IgD-negative memory B cell (primary cell): ENCODE data around the gene FCN2. TPM values are rescaled to one million over a fixed set of nuclear protein-coding genes. Genes with fewer than 3 reads are reported as not detected.

Source experiments
- H3K27ac Mint-ChIP-seq, 3 donors: one replicate each; pipeline ENCODE4 v1.8.0; 2020 to 2022; ENCODE audit warnings: mild to moderate bottlenecking in 3 of 3, mixed read lengths in 3 of 3, moderate library complexity in 1 of 3
- H3K27me3 Mint-ChIP-seq: one replicate; pipeline ENCODE4 v1.8.0; 2021; ENCODE audit warnings: mixed read lengths
- H3K36me3 Mint-ChIP-seq: one replicate; pipeline ENCODE4 v1.8.0; 2020; ENCODE audit warnings: mild to moderate bottlenecking, mixed read lengths
- H3K4me1 Mint-ChIP-seq, 3 donors: one replicate each; pipeline ENCODE4 v1.8.0; 2020 to 2022; ENCODE audit warnings: mixed read lengths in 3 of 3, mild to moderate bottlenecking in 1 of 3
- H3K4me3 Mint-ChIP-seq, 4 donors: one replicate each; pipeline ENCODE4 v1.8.0; 2020 to 2022; ENCODE audit warnings: mild to moderate bottlenecking in 4 of 4, mixed read lengths in 4 of 4, moderate library complexity in 3 of 4
- H3K9me3 Mint-ChIP-seq, 3 donors: one replicate each; pipeline ENCODE4 v1.8.0; 2020 to 2021; ENCODE audit warnings: mixed read lengths in 3 of 3, mild to moderate bottlenecking in 1 of 3
- polyA plus RNA-seq: library from polyadenylated mRNA; unstranded; fragments of 300-500 nt; fragmentation: Illumina TruSeq; gene quantifications from one replicate; pipeline ENCODE4 v1.2.3, GENCODE V29; 2021

FCN2 gene
- polyA plus RNA-seq, 1 donor from 2014 or later: not detected

DNA sequence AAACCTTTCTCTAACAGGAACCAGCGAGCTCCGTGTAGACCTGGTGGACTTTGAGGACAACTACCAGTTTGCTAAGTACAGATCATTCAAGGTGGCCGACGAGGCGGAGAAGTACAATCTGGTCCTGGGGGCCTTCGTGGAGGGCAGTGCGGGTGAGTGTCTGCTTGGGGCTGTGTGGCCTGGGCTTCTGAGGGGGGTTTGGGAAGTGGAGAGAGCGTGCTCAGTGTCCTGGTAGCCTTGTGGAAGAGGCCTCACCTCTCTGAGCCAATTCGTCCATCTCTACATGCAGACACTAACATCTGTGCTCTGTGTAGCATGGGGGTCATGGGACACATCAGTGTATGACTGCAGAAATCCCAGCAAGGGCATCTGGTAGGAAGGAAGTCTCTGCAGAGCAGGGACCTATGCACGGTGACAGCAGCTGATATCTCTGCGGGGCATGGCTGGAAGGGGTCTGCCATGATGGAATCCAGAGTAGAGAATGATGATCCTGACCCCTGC is 5.9 kb downstream of the FCN2 start:
- Mint-ChIP-seq H3K27me3 (peaks cover 15% of the 10 kb centered on the region), H3K36me3 (no peaks in the 10 kb centered on the region), H3K4me1 (no peaks in the 10 kb centered on the region), H3K9me3 (peaks cover 0 to 2% (median 0%) of the 10 kb centered on the region in 3 donors), H3K27ac (no peak overlapping the region), H3K4me3 (no peak overlapping the region)

DNA sequence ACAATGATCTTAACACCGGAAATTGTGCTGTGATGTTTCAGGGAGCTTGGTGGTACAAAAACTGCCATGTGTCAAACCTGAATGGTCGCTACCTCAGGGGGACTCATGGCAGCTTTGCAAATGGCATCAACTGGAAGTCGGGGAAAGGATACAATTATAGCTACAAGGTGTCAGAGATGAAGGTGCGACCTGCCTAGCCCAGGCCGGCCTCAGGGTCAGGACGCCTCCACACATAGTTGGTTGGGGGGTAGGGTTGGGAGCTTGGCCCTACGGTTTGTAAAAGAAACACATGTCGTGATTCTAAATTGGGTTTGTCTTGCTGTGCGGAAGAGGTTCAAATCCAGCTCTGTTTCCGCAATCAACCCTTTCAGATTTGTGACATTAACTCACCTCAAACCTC is 6.6 kb downstream of the FCN2 start:
- H3K4me3 Mint-ChIP-seq: no peak overlapping the region
- no peak overlapping the region for H3K27ac Mint-ChIP-seq
- no peaks in the 10 kb centered on the region for H3K9me3 Mint-ChIP-seq
- peaks cover 15% of the 10 kb centered on the region for H3K27me3 Mint-ChIP-seq
- H3K36me3 Mint-ChIP-seq: no peaks in the 10 kb centered on the region
- H3K4me1 Mint-ChIP-seq: no peaks in the 10 kb centered on the region

GRCh38 chr9:134887686-134888602 is 7.3 kb downstream of the FCN2 start:
- Mint-ChIP-seq H3K27me3 (peaks cover 17% of the 10 kb centered on the region), H3K4me3 (no peak overlapping the region), H3K27ac (no peak overlapping the region), H3K36me3 (no peaks in the 10 kb centered on the region), H3K9me3 (no peaks in the 10 kb centered on the region), H3K4me1 (no peaks in the 10 kb centered on the region)

- no peaks in the 10 kb centered on the region for H3K9me3 Mint-ChIP-seq
- H3K4me3 Mint-ChIP-seq: no peak overlapping the region
- H3K4me1 Mint-ChIP-seq: no peaks in the 10 kb centered on the region
- no peak overlapping the region for H3K27ac Mint-ChIP-seq
- peaks cover 17% of the 10 kb centered on the region for H3K27me3 Mint-ChIP-seq
- H3K36me3 Mint-ChIP-seq: no peaks in the 10 kb centered on the region
Observed at GRCh38 chr9:134888603-134889190, 8.1 kb downstream of the FCN2 start.

GRCh38 chr9:134889386-134890154 is 9.0 kb downstream of the FCN2 start:
- H3K4me1 Mint-ChIP-seq: no peaks in the 10 kb centered on the region
- no peak overlapping the region for H3K27ac Mint-ChIP-seq
- peaks cover 17% of the 10 kb centered on the region for H3K27me3 Mint-ChIP-seq
- H3K9me3 Mint-ChIP-seq: peaks cover 0 to 1% (median 0%) of the 10 kb centered on the region in 3 donors
- H3K36me3 Mint-ChIP-seq: no peaks in the 10 kb centered on the region
- no peak overlapping the region for H3K4me3 Mint-ChIP-seq

DNA sequence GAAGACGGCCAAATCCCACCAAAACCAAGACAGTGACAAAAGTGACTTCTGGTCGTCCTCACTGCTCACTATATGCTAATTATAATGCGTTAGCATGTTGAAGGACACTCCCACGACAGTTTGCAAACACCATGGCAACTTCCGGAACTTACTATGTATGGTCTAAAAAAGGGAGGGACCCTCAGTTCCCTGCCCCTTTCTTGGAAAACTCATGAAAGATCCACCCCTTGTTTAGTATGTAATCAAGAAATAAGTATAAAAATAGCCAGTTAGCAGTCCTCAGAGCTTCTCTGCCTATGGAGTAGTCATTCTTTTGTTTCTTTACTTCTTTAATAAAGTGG is 9.5 kb downstream of the FCN2 start:
- Mint-ChIP-seq H3K9me3 (peaks cover 1 to 4% (median 1%) of the 10 kb centered on the region in 3 donors), H3K36me3 (no peaks in the 10 kb centered on the region), H3K4me1 (no peaks in the 10 kb centered on the region), H3K27me3 (peaks cover 17% of the 10 kb centered on the region), H3K27ac (no peak overlapping the region), H3K4me3 (no peak overlapping the region)

DNA sequence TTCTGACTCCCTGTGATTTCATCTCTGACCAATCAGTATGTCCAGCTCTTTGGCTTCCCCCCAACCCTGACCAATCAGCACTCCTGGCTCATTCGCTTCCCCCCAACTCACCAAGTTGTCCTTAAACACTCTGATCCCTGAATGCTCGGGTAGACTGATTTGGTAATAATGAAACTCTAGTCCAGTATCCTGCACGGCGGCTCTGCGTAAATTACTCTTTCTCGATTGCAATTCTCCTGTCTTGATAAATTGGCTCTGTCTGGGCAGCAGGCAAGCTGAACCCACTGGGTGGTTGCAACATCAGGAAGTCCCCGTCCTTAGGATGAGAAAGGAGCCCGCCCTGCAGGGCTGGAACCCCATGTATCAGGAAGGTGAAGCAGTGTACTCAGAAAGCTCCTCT is 10.4 kb downstream of the FCN2 start:
- H3K27me3 Mint-ChIP-seq: peaks cover 17% of the 10 kb centered on the region
- no peaks in the 10 kb centered on the region for H3K4me1 Mint-ChIP-seq
- H3K9me3 Mint-ChIP-seq: peaks cover 3 to 4% (median 4%) of the 10 kb centered on the region in 3 donors
- no peaks in the 10 kb centered on the region for H3K36me3 Mint-ChIP-seq
- H3K27ac Mint-ChIP-seq: no peak overlapping the region
- no peak overlapping the region for H3K4me3 Mint-ChIP-seq

GRCh38 chr9:134891713-134892112 is 11.1 kb downstream of the FCN2 start:
- Mint-ChIP-seq H3K36me3 (no peaks in the 10 kb centered on the region), H3K27me3 (peaks cover 12% of the 10 kb centered on the region), H3K4me1 (no peaks in the 10 kb centered on the region), H3K4me3 (no peak overlapping the region), H3K27ac (no peak overlapping the region), H3K9me3 (peaks cover 3 to 4% (median 4%) of the 10 kb centered on the region in 3 donors)

- no peaks in the 10 kb centered on the region for H3K36me3 Mint-ChIP-seq
- no peak overlapping the region for H3K27ac Mint-ChIP-seq
- no peaks in the 10 kb centered on the region for H3K4me1 Mint-ChIP-seq
- peaks cover 12% of the 10 kb centered on the region for H3K27me3 Mint-ChIP-seq
- no peak overlapping the region for H3K4me3 Mint-ChIP-seq
- peaks cover 3 to 6% (median 4%) of the 10 kb centered on the region in 3 donors for H3K9me3 Mint-ChIP-seq
Observed at GRCh38 chr9:134892221-134892620, 11.6 kb downstream of the FCN2 start.

GRCh38 chr9:134892820-134893420 is 12.3 kb downstream of the FCN2 start:
- H3K27me3 Mint-ChIP-seq: peaks cover 10% of the 10 kb centered on the region
- H3K4me3 Mint-ChIP-seq: no peak overlapping the region
- no peaks in the 10 kb centered on the region for H3K36me3 Mint-ChIP-seq
- H3K4me1 Mint-ChIP-seq: no peaks in the 10 kb centered on the region
- peaks cover 3 to 6% (median 4%) of the 10 kb centered on the region in 3 donors for H3K9me3 Mint-ChIP-seq
- no peak overlapping the region for H3K27ac Mint-ChIP-seq

- Mint-ChIP-seq H3K4me3 (no peak overlapping the region), H3K4me1 (no peaks in the 10 kb centered on the region), H3K27me3 (peaks cover 8% of the 10 kb centered on the region), H3K9me3 (peaks cover 8 to 13% (median 10%) of the 10 kb centered on the region in 3 donors), H3K27ac (no peak overlapping the region), H3K36me3 (no peaks in the 10 kb centered on the region)
Observed at GRCh38 chr9:134894136-134894860, 13.7 kb downstream of the FCN2 start.

DNA sequence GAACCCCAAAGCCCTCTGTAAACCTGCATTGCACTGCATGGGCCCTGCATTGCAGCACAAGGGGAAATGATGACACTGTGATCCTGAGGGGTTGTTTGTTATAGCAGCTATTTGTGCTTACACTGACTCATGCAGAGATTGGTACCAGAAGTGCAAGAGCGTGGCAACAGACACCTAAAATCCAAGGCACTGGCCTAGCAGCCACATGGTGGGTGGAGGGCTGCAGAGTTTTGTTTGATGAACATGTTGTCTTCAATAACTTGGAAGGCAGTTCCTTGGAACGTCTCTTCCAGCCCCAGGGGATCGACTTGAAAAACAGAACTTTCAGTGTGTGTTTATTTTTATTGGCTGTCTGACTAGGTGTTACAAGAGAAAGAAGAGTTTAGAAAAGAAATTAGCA is 14.5 kb downstream of the FCN2 start:
- Mint-ChIP-seq H3K9me3 (peaks cover 8 to 21% (median 12%) of the 10 kb centered on the region in 3 donors), H3K4me3 (no peak overlapping the region), H3K4me1 (no peaks in the 10 kb centered on the region), H3K36me3 (no peaks in the 10 kb centered on the region), H3K27ac (peak overlapping the region in 1 of 3 donors; percentile 31), H3K27me3 (peaks cover 8% of the 10 kb centered on the region)

GRCh38 chr9:134895567-134895907 is 14.9 kb downstream of the FCN2 start:
- no peak overlapping the region for H3K4me3 Mint-ChIP-seq
- peaks cover 8 to 22% (median 12%) of the 10 kb centered on the region in 3 donors for H3K9me3 Mint-ChIP-seq
- no peaks in the 10 kb centered on the region for H3K4me1 Mint-ChIP-seq
- H3K27ac Mint-ChIP-seq: no peak overlapping the region
- peaks cover 8% of the 10 kb centered on the region for H3K27me3 Mint-ChIP-seq
- no peaks in the 10 kb centered on the region for H3K36me3 Mint-ChIP-seq
